Glutamatergic neuron (in vitro differentiated cells): ENCODE measurements around the gene SDHAF2. TPM values are rescaled to one million over a fixed set of nuclear protein-coding genes. Genes with fewer than 3 reads are reported as not detected.

Experiments
- DNase-seq: peaks from one replicate; pipeline ENCODE4 v3.0.0; 2022
- H3K27ac Mint-ChIP-seq: one replicate; pipeline ENCODE4 v1.8.0; 2020; ENCODE audit warnings: mild to moderate bottlenecking, mixed read lengths, inconsistent platforms; ENCODE audit not compliant: unreplicated experiment
- H3K27me3 Mint-ChIP-seq: one replicate; pipeline ENCODE4 v1.8.0; 2020; ENCODE audit warnings: mild to moderate bottlenecking, moderate library complexity, mixed read lengths, inconsistent platforms; ENCODE audit not compliant: unreplicated experiment
- H3K36me3 Mint-ChIP-seq: one replicate; pipeline ENCODE4 v1.8.0; 2020; ENCODE audit warnings: mild to moderate bottlenecking, mixed read lengths, inconsistent platforms; ENCODE audit not compliant: unreplicated experiment
- H3K4me1 Mint-ChIP-seq: one replicate; pipeline ENCODE4 v1.8.0; 2020; ENCODE audit warnings: mild to moderate bottlenecking, low read depth, mixed read lengths, inconsistent platforms; ENCODE audit not compliant: unreplicated experiment
- H3K4me3 Mint-ChIP-seq: one replicate; pipeline ENCODE4 v1.8.0; 2020; ENCODE audit warnings: mild to moderate bottlenecking, mixed read lengths, inconsistent platforms; ENCODE audit not compliant: unreplicated experiment
- H3K9me3 Mint-ChIP-seq: one replicate; pipeline ENCODE4 v1.8.0; 2020; ENCODE audit warnings: mild to moderate bottlenecking, moderate library complexity, mixed read lengths, inconsistent platforms; ENCODE audit not compliant: unreplicated experiment
- total RNA-seq: library from RNA; stranded (reverse); fragmentation: NEBNext Ultra II Directional; extraction: Animal tissue kit (Norgen Biotek cat#: 25700); gene quantifications from one replicate; pipeline ENCODE4 v1.2.1, GENCODE V29; 2021; ENCODE audit not compliant: unreplicated experiment
- TF ChIP-seq, protein P1 (sequence below): fragments of 200-600 bp; sonication (generic); IDR thresholded peaks from one replicate; pipeline ENCODE4 v1.5.0; 2021; ENCODE audit not compliant: partially characterized antibody, unreplicated experiment

SDHAF2 gene
- total RNA-seq, 1 donor from 2014 or later: 43.2 TPM

DNA sequence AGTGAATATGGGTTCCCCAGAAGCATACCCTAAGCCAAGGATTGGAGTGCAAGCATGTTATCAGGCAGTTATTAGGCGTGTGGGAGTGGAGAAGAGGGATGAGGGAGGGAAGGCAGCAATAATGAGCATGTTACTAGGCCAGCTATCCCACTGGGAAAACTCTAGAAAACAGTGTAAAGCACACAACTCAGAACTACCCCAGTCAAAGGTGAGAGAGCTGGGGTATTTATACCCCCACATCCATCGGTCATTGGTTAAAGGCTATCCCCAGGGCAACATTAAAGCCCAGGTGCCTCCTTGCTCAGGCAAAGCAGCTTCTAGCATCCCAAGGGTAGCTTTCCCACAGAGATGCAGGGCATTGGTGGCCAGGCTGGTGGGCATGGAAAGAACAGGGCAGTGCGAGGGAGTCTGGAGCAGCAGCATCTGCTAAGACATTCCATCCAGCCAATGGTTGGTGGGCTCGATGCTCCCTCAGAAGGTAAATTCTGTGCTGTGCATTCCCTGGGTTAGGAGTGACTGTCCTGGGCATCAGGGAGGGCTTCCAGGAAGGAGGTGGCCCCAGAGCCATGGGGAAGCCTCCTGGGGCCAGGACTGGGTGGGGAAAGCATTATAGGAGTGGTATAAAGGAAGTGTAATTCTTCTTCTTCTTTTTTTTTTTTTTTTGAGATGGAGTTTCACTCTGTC lies 57.6 kb downstream of the SDHAF2 start:
- H3K4me1 Mint-ChIP-seq: peaks cover 43% of the 10 kb centered on the region
- peaks cover 13% of the 10 kb centered on the region for H3K9me3 Mint-ChIP-seq
- no peak for DNase-seq
- no peak overlapping the region for H3K27ac Mint-ChIP-seq
- H3K4me3 Mint-ChIP-seq: no peak overlapping the region
- TF ChIP-seq, protein P1, sequence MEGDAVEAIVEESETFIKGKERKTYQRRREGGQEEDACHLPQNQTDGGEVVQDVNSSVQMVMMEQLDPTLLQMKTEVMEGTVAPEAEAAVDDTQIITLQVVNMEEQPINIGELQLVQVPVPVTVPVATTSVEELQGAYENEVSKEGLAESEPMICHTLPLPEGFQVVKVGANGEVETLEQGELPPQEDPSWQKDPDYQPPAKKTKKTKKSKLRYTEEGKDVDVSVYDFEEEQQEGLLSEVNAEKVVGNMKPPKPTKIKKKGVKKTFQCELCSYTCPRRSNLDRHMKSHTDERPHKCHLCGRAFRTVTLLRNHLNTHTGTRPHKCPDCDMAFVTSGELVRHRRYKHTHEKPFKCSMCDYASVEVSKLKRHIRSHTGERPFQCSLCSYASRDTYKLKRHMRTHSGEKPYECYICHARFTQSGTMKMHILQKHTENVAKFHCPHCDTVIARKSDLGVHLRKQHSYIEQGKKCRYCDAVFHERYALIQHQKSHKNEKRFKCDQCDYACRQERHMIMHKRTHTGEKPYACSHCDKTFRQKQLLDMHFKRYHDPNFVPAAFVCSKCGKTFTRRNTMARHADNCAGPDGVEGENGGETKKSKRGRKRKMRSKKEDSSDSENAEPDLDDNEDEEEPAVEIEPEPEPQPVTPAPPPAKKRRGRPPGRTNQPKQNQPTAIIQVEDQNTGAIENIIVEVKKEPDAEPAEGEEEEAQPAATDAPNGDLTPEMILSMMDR: no peak
- H3K27me3 Mint-ChIP-seq: peaks cover 20% of the 10 kb centered on the region
- H3K36me3 Mint-ChIP-seq: no peaks in the 10 kb centered on the region

DNA sequence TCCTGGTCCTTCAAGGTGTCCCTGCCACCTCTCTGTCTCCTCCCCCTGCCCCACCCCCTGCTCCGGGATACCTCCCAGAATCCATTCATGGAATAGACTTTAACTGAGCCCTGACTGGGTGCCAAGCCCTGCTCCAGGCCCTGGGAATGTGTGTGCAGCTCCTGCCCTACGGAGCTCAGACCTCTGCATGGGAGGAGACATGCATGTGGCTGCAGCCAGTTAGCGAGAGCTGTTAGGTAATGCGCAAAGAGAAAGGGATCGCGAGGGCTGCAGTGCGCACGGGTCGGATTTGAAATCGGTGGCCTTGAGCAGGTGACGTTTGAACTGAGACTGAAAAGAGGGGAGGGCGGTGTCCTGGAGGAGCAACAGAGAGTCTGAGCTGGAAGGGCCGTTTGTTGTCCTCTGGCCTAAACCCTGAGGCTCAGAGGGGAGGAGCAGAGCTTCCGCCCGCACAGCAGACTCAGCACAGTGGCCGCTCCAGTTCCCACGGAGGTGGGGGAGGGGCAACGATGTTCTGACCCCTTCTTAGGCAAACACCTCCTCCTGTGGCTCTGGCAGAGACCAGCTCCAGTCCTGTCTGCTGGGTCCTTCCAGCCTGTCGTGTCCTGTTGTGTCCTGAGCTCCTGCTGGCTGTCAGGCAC lies 58.8 kb downstream of the SDHAF2 start:
- Mint-ChIP-seq H3K4me1 (peaks cover 46% of the 10 kb centered on the region), H3K27ac (peak overlapping the region; percentile 96), H3K9me3 (peaks cover 13% of the 10 kb centered on the region), H3K4me3 (peak overlapping the region; percentile 81), H3K27me3 (peaks cover 20% of the 10 kb centered on the region), H3K36me3 (no peaks in the 10 kb centered on the region)
- peak; percentile 77 for DNase-seq
- TF ChIP-seq, protein P1: no peak

- Mint-ChIP-seq H3K4me1 (peaks cover 49% of the 10 kb centered on the region), H3K36me3 (no peaks in the 10 kb centered on the region), H3K4me3 (peak overlapping the region; percentile 81)
These were observed 60.2 kb downstream of the SDHAF2 start for GRCh38 chr11:61489833-61490721.

DNA sequence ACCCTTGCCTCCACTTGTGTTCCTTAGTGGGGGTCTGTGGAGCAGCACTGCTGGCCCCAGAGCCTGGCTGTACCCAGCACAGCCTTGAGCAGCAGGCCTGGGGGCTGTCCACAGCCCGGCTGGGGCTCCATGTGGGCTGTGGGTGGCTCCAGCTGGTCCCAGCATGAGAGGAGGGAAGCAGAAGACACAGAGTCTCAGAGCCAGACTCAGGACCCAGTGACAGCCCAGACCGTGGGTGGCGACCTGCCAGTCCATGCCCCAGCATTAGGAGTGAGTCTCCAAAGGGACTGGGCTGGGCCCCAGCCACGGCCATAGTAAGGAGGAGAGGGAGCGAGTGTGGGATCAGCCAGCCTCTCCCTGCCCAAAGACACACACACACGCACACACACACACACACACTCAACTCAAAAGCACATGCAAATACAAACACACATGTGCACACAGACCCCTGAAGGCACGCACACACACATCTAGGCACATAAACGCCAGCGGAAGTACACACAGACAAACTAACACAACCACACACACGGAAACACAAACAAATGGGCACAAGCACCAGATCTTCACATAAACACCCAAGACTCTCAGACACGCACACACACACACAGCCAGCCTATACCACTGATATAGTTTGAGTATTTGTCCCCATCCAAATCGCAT lies 61.9 kb downstream of the SDHAF2 start:
- Mint-ChIP-seq H3K27ac (peak overlapping the region; percentile 62), H3K36me3 (no peaks in the 10 kb centered on the region), H3K9me3 (peaks cover 21% of the 10 kb centered on the region), H3K27me3 (peaks cover 23% of the 10 kb centered on the region), H3K4me1 (peaks cover 45% of the 10 kb centered on the region), H3K4me3 (peak overlapping the region; percentile 13)
- TF ChIP-seq, protein P1: no peak
- DNase-seq: no peak

More at GRCh38 chr11:61489833-61490721, 60.2 kb downstream of the SDHAF2 start:
- Mint-ChIP-seq H3K9me3 (peaks cover 13% of the 10 kb centered on the region), H3K27me3 (peaks cover 20% of the 10 kb centered on the region), H3K27ac (peak overlapping the region; percentile 62)
- TF ChIP-seq, protein P1: no peak
- no peak for DNase-seq
